KG1 (cell line): ENCODE results near the gene VEGFD.

ENCODE experiments used
- DNase-seq: peaks from one replicate; lab custom pipeline; 2025; lab: John Stamatoyannopoulos, UW

VEGFD gene

GRCh38 chrX:15301924-15302323 lies 82.3 kb downstream of the VEGFD start:
- DNase-seq = no peak

- no peak for DNase-seq
Measured at GRCh38 chrX:15299941-15300851, 84.0 kb downstream of the VEGFD start.

- no peak for DNase-seq
Measured at GRCh38 chrX:15298780-15299179, 85.4 kb downstream of the VEGFD start.

GRCh38 chrX:15298201-15298600 lies 86.0 kb downstream of the VEGFD start:
- DNase-seq = no peak
